ENCODE results near the gene CCNQ. TPM values are rescaled to one million over a fixed set of nuclear protein-coding genes. Genes with fewer than 3 reads are reported as not detected.

CCNQ gene
- total RNA-seq, 2 donors from 2014 or later, result 48.0 to 65.0 TPM

GRCh38 chrX:153592091-153592833, 6.7 kb downstream of the CCNQ start:
- DNase-seq (ENCODE audit: low spot score), result no peak
- Histone ChIP-seq H3K27me3 (no peaks in the 10 kb centered on the region), H3K4me1 (peaks cover 0 to 6% of the 10 kb centered on the region in 2 donors), H3K36me3 (peaks cover 31% of the 10 kb centered on the region), H3K4me3 (no peak overlapping the region), H3K9me3 (no peaks in the 10 kb centered on the region), H3K27ac (peak overlapping the region; percentile 48 to 72)
- TF ChIP-seq, protein P1, sequence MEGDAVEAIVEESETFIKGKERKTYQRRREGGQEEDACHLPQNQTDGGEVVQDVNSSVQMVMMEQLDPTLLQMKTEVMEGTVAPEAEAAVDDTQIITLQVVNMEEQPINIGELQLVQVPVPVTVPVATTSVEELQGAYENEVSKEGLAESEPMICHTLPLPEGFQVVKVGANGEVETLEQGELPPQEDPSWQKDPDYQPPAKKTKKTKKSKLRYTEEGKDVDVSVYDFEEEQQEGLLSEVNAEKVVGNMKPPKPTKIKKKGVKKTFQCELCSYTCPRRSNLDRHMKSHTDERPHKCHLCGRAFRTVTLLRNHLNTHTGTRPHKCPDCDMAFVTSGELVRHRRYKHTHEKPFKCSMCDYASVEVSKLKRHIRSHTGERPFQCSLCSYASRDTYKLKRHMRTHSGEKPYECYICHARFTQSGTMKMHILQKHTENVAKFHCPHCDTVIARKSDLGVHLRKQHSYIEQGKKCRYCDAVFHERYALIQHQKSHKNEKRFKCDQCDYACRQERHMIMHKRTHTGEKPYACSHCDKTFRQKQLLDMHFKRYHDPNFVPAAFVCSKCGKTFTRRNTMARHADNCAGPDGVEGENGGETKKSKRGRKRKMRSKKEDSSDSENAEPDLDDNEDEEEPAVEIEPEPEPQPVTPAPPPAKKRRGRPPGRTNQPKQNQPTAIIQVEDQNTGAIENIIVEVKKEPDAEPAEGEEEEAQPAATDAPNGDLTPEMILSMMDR (IDR thresholded peaks at IDR 0.05), result no peak

DNA sequence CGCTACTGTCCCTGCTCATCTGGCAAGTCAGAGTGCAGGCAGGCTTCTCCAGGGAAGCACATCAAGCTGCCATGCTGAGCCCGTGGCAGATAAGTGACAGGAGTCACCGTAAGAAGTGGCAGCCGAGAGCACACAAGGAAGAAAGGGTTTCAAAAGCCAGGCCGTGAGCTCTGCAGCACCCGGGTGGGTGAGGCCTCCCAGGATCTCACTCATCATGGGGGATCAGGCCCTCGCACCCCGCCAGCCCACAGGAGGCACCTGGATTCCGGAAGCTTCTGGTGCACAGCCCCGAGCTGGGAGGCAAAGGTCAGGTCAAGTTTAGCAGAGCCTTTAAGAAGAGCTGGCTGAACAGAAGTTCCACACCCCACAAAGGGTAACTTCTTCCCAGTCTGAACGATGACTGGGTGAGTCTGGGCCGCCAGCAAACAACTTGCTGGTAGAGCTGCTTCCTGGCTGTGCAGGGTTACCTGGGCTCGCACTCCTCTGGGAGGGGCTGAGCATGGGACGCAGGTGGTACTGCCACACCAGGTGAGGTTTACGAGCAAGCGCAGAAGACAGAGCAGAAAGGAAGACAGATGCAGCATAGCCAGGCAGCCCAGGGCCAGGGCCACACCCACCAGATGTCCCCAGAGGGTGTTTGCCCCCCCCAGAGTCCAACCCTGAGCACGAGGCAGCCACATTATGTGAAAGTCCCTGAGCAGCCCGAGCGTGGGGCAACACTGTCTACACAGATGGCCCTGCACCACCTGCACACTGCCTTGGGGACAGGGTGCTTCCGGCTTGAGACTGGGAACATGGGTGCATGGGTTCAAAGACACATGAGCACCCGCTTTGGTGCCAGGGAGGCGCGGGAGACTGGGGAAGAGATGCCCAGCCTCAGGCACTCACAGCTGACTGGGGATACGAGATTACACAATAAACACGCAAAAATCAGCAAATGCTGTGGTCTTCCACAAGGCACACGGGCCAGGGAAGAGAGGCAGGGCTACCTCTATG, 7.7 kb downstream of the CCNQ start:
- no peaks in the 10 kb centered on the region for H3K9me3 ChIP-seq
- H3K36me3 ChIP-seq, result peaks cover 32% of the 10 kb centered on the region
- peaks cover 0 to 6% of the 10 kb centered on the region in 2 donors for H3K4me1 ChIP-seq
- TF ChIP-seq, protein P1 (IDR thresholded peaks at IDR 0.05), result no peak
- H3K27me3 ChIP-seq, result no peaks in the 10 kb centered on the region
- H3K27ac ChIP-seq, result peak overlapping the region in 1 of 2 donors; percentile 72
- no peak for DNase-seq (ENCODE audit: low spot score)
- no peak overlapping the region for H3K4me3 ChIP-seq

DNA sequence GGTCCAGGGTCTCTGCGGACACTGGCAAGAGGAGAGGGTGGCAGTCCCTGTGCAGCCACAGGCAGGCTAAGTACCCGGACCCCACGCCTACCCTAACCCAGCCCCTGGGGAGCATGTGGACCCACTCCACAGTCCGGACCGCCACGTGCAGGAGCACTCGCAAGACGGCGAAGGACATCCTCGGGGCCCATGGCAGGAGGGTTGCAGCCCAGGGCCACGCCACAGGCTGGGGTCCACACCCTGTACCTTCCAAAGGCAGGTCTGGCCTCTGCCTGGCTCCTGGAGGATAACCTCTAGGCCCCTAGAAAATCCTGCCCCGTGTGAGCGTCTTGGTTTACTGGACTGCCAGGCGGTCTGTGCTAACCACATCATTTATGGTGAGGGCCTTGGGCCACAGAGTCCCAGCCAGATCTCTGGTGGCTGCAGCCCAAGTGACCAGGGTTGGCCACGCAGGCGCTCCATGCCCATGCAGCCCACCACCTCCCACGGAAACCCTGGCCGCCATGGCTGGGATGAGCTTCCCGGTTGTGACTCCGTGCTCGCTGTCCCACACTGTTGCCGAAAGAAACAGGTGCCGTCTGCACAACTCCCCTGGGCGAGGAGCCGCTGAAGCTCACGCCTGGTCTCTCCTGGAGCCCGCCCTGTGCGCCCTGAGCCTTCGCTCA, 10.0 kb downstream of the CCNQ start:
- Histone ChIP-seq H3K27ac (no peak overlapping the region), H3K27me3 (no peaks in the 10 kb centered on the region), H3K4me1 (peaks cover 0 to 6% of the 10 kb centered on the region in 2 donors), H3K9me3 (no peaks in the 10 kb centered on the region), H3K4me3 (no peak overlapping the region), H3K36me3 (peaks cover 28% of the 10 kb centered on the region)
- DNase-seq (ENCODE audit: low spot score), result no peak
- TF ChIP-seq, protein P1 (IDR thresholded peaks at IDR 0.05), result no peak

DNA sequence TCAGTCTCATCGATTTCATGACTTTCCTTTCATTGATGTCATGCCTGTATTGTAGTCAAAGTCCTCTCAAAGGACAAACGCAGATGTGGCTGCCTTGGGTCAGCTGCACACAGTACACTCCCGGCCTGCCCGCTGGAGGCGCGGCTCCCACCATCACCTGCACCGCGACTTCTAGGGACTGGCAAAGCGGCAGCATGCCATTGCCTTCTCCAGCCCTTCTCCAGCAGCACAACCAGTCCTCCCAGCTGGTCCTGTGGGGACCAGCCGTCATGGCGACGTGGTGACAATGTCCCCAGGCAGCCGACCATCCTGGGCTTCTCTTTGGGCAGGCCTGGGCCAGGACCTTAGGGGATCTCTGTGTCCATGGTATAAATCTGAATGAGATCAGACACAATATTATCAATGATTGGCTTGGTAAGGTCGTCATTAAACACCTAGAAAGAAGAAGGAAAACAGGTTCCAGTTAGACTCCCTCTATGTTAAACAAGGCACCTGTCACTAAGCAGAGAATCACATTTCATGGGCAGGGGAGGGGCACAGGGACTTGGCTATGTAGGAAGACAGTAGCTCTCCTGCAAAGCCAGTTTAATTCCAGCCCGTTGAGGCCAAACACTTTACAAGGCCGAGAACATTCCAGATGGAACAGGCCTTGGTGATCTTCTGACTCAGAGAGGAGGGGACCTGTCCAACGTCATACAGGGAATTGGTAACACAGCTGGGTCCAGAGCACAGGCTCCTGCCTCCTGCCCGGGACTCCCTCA, 10.7 kb downstream of the CCNQ start:
- TF ChIP-seq, protein P1 (IDR thresholded peaks at IDR 0.05), result no peak
- Histone ChIP-seq H3K4me1 (peaks cover 0 to under 1% of the 10 kb centered on the region in 2 donors), H3K27ac (no peak overlapping the region), H3K9me3 (no peaks in the 10 kb centered on the region), H3K4me3 (no peak overlapping the region), H3K36me3 (peaks cover 28% of the 10 kb centered on the region), H3K27me3 (no peaks in the 10 kb centered on the region)
- no peak for DNase-seq (ENCODE audit: low spot score)

DNA sequence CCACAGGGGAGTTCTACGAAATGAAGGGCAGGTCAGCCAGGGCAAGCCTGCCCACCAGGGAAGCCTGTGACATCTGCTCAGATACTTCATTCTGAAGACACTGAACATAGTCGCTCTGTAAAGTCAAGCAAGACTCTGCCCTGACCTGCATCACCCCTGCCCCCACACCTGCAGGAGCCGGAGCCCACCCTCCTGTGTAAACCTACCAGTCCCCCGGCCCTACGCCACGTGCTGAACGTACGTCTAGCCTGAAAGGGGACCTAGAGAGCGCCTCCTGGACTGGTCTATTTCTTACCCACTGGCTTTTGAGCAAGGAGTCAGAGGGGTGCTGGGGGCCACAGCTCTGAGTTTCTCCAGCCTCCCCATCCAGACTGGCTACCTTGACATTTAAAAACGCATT, 11.6 kb downstream of the CCNQ start:
- no peak for DNase-seq (ENCODE audit: low spot score)
- TF ChIP-seq, protein P1 (IDR thresholded peaks at IDR 0.05), result no peak
- Histone ChIP-seq H3K27me3 (no peaks in the 10 kb centered on the region), H3K36me3 (peaks cover 25% of the 10 kb centered on the region), H3K4me1 (no peaks in the 10 kb centered on the region), H3K9me3 (no peaks in the 10 kb centered on the region), H3K27ac (no peak overlapping the region), H3K4me3 (no peak overlapping the region)

Data from right atrium auricular region (tissue), 2 donors.